Nephron progenitor cell (in vitro differentiated cells): ENCODE results near the gene CHMP4B.

Source experiments
- DNase-seq: peaks from one replicate; pipeline ENCODE4 v3.0.0; 2021
- H3K27ac Mint-ChIP-seq: 2 replicates; pipeline ENCODE4 v1.8.0; 2021; ENCODE audit warnings: mild to moderate bottlenecking, moderate library complexity, mixed read lengths
- H3K27me3 Mint-ChIP-seq: 2 replicates; pipeline ENCODE4 v1.8.0; 2021; ENCODE audit warnings: mild to moderate bottlenecking, low read depth, mixed read lengths; ENCODE audit not compliant: poor library complexity
- H3K36me3 Mint-ChIP-seq: 2 replicates; pipeline ENCODE4 v1.8.0; 2021; ENCODE audit warnings: low read depth, mixed read lengths
- H3K4me1 Mint-ChIP-seq: 2 replicates; pipeline ENCODE4 v1.8.0; 2021; ENCODE audit warnings: mixed read lengths
- H3K4me3 Mint-ChIP-seq: 2 replicates; pipeline ENCODE4 v1.8.0; 2021; ENCODE audit warnings: mild to moderate bottlenecking, moderate library complexity, mixed read lengths
- H3K9me3 Mint-ChIP-seq: 2 replicates; pipeline ENCODE4 v1.8.0; 2021; ENCODE audit warnings: mild to moderate bottlenecking, moderate library complexity, mixed read lengths
- CTCF ChIP-seq: fragments of 200-600 bp; sonication (generic); IDR thresholded peaks from 2 replicates; pipeline ENCODE4 v1.5.0; 2021; ENCODE audit warnings: antibody characterized with exemption

Gene CHMP4B

GRCh38 chr20:33894798-33895197, 83.7 kb downstream of the CHMP4B start:
- H3K27ac Mint-ChIP-seq = no peak overlapping the region
- no peak for TF ChIP-seq CTCF
- peaks cover 24% of the 10 kb centered on the region for H3K9me3 Mint-ChIP-seq
- H3K4me3 Mint-ChIP-seq = no peak overlapping the region
- no peaks in the 10 kb centered on the region for H3K36me3 Mint-ChIP-seq
- peaks cover 8% of the 10 kb centered on the region for H3K4me1 Mint-ChIP-seq
- DNase-seq = no peak
- H3K27me3 Mint-ChIP-seq = peaks cover 59% of the 10 kb centered on the region

- no peak for TF ChIP-seq CTCF
- Mint-ChIP-seq H3K27me3 (peaks cover 54% of the 10 kb centered on the region), H3K9me3 (peaks cover 9% of the 10 kb centered on the region), H3K4me3 (no peak overlapping the region), H3K4me1 (peaks cover 20% of the 10 kb centered on the region), H3K27ac (no peak overlapping the region), H3K36me3 (no peaks in the 10 kb centered on the region)
- DNase-seq = no peak
Observed at GRCh38 chr20:33896509-33896908, 85.4 kb downstream of the CHMP4B start.

DNA sequence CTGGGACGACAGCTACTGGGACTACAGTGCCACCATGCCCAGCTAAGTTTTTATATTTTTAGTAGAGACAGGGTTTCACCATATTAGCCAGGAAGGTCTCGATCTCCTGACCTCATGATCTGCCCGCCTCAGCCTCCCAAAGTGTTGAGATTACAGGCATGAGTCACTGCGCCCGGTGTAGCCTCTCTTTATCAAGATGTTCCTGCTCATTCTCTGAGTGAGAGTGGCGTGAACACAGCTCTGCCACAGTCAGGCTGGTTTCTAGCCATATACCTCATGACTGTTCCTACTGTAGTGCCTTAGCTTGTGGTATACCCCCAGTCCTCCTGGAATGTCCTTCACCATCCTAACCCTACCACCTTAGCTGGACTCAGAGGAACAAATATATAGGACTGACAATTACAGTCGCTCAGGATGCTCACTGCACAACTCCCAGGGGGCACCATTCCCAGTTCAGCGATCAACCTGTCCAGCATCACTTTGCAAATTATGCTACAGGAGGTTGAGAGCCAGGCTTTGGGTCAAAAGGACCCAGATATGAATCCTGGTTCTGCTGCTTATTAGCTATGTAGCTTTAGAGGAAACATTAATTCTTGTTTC, 86.3 kb downstream of the CHMP4B start:
- TF ChIP-seq CTCF = no peak
- peaks cover 22% of the 10 kb centered on the region for H3K4me1 Mint-ChIP-seq
- no peaks in the 10 kb centered on the region for H3K36me3 Mint-ChIP-seq
- no peak for DNase-seq
- no peak overlapping the region for H3K4me3 Mint-ChIP-seq
- peaks cover 3% of the 10 kb centered on the region for H3K9me3 Mint-ChIP-seq
- peaks cover 53% of the 10 kb centered on the region for H3K27me3 Mint-ChIP-seq
- peak overlapping the region; percentile 57 for H3K27ac Mint-ChIP-seq

- peaks cover 44% of the 10 kb centered on the region for H3K27me3 Mint-ChIP-seq
- peaks cover 2% of the 10 kb centered on the region for H3K9me3 Mint-ChIP-seq
- TF ChIP-seq CTCF = no peak
- H3K27ac Mint-ChIP-seq = no peak overlapping the region
- DNase-seq = no peak
- H3K36me3 Mint-ChIP-seq = no peaks in the 10 kb centered on the region
- H3K4me3 Mint-ChIP-seq = no peak overlapping the region
- H3K4me1 Mint-ChIP-seq = peaks cover 18% of the 10 kb centered on the region
Observed at GRCh38 chr20:33899106-33899505, 88.0 kb downstream of the CHMP4B start.

- Mint-ChIP-seq H3K4me1 (peaks cover 18% of the 10 kb centered on the region), H3K9me3 (peaks cover 2% of the 10 kb centered on the region), H3K27ac (no peak overlapping the region), H3K4me3 (no peak overlapping the region), H3K27me3 (peaks cover 38% of the 10 kb centered on the region), H3K36me3 (no peaks in the 10 kb centered on the region)
- TF ChIP-seq CTCF = no peak
- no peak for DNase-seq
Observed at GRCh38 chr20:33900521-33901131, 89.5 kb downstream of the CHMP4B start.

DNA sequence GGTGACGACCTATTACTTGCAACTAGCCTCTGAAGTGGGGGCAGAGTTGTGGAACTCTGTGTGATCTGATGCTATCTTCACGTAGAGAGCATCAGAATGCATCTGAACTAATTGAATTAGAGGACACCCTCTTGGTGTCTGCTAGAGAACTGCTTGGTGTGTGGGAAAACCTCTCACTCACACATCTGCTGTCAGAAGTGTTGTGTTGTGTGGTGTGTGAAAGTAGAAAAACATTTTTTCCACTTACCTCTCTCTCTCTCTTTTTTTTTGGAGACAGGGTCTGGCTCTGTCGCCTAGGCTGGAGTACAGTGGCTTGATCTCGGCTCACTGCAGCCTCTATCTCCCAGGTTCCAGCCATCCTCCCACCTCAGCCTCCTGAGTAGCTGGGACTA, 90.0 kb downstream of the CHMP4B start:
- Mint-ChIP-seq H3K27me3 (peaks cover 35% of the 10 kb centered on the region), H3K27ac (no peak overlapping the region), H3K9me3 (peaks cover 2% of the 10 kb centered on the region), H3K4me1 (peaks cover 18% of the 10 kb centered on the region), H3K4me3 (no peak overlapping the region), H3K36me3 (no peaks in the 10 kb centered on the region)
- no peak for TF ChIP-seq CTCF
- no peak for DNase-seq
